GM12891 (cell line): ENCODE results near the gene PPM1E.

Experiments used
- PAX5 ChIP-seq: IDR thresholded peaks from 2 replicates; pipeline ENCODE4 v1.6.1; 2011; ENCODE audit warnings: low read length, moderate library complexity, mild to moderate bottlenecking; ENCODE audit not compliant: insufficient read depth, severe bottlenecking
- POLR2A ChIP-seq: IDR thresholded peaks from 2 replicates; pipeline ENCODE4 v1.6.1; 2011; ENCODE audit warnings: low read depth, low read length, control low read depth
- POLR2AphosphoS5 ChIP-seq: IDR thresholded peaks from 2 replicates; pipeline ENCODE4 v1.6.1; 2011; ENCODE audit warnings: low read depth, low read length, control low read depth
- POU2F2 ChIP-seq: IDR thresholded peaks from 2 replicates; pipeline ENCODE4 v1.6.1; 2011; ENCODE audit warnings: low read depth, mild to moderate bottlenecking, control low read depth, low read length, moderate library complexity
- SPI1 ChIP-seq: IDR thresholded peaks from 2 replicates; pipeline ENCODE4 v1.6.1; 2011; ENCODE audit warnings: low read depth, low read length, control low read depth
- TAF1 ChIP-seq: IDR thresholded peaks from 2 replicates; pipeline ENCODE4 v1.6.1; 2011; ENCODE audit warnings: low read depth, low read length, control low read depth

- TF ChIP-seq POLR2AphosphoS5 (no peak), SPI1 (no peak), POLR2A (no peak), TAF1 (no peak), POU2F2 (no peak), PAX5 (no peak)
These were observed 237.7 kb downstream of the PPM1E start for GRCh38 chr17:58993311-58993710.
